Measurements from ENCODE around the gene RFTN1.

DNA sequence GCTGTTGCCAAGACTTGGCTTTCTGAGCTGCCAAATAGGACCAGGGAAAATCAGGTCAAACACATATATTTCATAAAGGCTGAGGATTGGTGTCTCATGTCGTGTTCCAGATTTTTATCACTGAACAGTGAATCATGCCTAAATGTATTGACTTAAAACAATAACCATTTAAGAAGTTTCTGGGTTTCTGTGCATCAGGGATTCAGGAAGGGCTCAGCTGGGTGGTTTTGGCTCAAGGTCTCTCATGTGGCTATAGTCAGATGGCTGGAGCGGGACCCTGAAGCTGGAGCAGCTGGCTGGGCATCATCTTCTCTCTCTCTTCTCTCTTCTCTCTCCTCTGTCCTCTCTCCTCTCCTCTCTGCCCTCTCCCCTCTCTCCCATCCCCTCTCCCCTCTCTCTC is 10.7 kb upstream of the RFTN1 start:
- TF ChIP-seq POLR2A (IDR thresholded peaks at IDR 0.05) (no peak), CTCF (IDR thresholded peaks at IDR 0.05) (no peak), EP300 (IDR thresholded peaks at IDR 0.05) (no peak)

All from tibial nerve (tissue), 4 donors.